Left renal cortex interstitium (tissue), 4 donors: ENCODE results near the gene SRSF3. TPM values are rescaled to one million over a fixed set of nuclear protein-coding genes. Genes with fewer than 3 reads are reported as not detected.
"Not testable (repeated sequence)": the region's sequence is repeated elsewhere in the genome, so short reads cannot be mapped to it uniquely, and the experiment has no call there.

Source experiments
- DNase-seq, 4 donors: peaks; one replicate each; pipeline ENCODE4 v3.0.0-alpha.2; 2013; ENCODE audit warnings: low read depth in 4 of 4, low spot score in 2 of 4, missing footprints in 1 of 4
- polyA plus RNA-seq, 4 donors: library from polyadenylated mRNA; unstranded; fragments of 120-200 nt; gene quantifications; one replicate each; pipeline ENCODE4 v1.2.1, GENCODE V29; 2013; ENCODE audit not compliant: insufficient read length in 4 of 4

Gene SRSF3
- polyA plus RNA-seq, 4 donors: 540 to 635 (median 592) TPM

GRCh38 chr6:36603222-36604089 lies 9.3 kb downstream of the SRSF3 start:
- no peak for DNase-seq

- DNase-seq: no peak
Measured at GRCh38 chr6:36604090-36605060, 10.2 kb downstream of the SRSF3 start.

GRCh38 chr6:36605143-36605542 lies 11.0 kb downstream of the SRSF3 start:
- DNase-seq: no peak

- no peak for DNase-seq
Measured at GRCh38 chr6:36605560-36606391, 11.6 kb downstream of the SRSF3 start.

- DNase-seq: not testable (repeated sequence)
Measured at GRCh38 chr6:36607305-36607682, 13.1 kb downstream of the SRSF3 start.

- no peak for DNase-seq
Measured at GRCh38 chr6:36607683-36608386, 13.7 kb downstream of the SRSF3 start.

- DNase-seq: no peak
Measured at GRCh38 chr6:36608788-36609563, 14.8 kb downstream of the SRSF3 start.

- no peak for DNase-seq
Measured at GRCh38 chr6:36609582-36609981, 15.4 kb downstream of the SRSF3 start.

- DNase-seq: no peak
Measured at GRCh38 chr6:36610041-36610955, 16.1 kb downstream of the SRSF3 start.

- no peak for DNase-seq
Measured at GRCh38 chr6:36610956-36611336, 16.8 kb downstream of the SRSF3 start.

- DNase-seq: not testable (repeated sequence)
Measured at GRCh38 chr6:36611679-36612078, 17.5 kb downstream of the SRSF3 start.

- DNase-seq: no peak
Measured at GRCh38 chr6:36612101-36612625, 18.0 kb downstream of the SRSF3 start.

- no peak for DNase-seq
Measured at GRCh38 chr6:36613200-36613995, 19.2 kb downstream of the SRSF3 start.

GRCh38 chr6:36615018-36615761 lies 21.0 kb downstream of the SRSF3 start:
- no peak for DNase-seq

GRCh38 chr6:36616893-36617521 lies 22.8 kb downstream of the SRSF3 start:
- no peak for DNase-seq
